ENCODE results near the gene UNC93B1. TPM values are rescaled to one million over a fixed set of nuclear protein-coding genes. Genes with fewer than 3 reads are reported as not detected.

Gene UNC93B1
- total and polyA plus RNA-seq, 2 of the 13 experiments (the other 11 are each of a cell fraction or from before 2014, with no cell fraction given), result 8.8 to 18.9 TPM

DNA sequence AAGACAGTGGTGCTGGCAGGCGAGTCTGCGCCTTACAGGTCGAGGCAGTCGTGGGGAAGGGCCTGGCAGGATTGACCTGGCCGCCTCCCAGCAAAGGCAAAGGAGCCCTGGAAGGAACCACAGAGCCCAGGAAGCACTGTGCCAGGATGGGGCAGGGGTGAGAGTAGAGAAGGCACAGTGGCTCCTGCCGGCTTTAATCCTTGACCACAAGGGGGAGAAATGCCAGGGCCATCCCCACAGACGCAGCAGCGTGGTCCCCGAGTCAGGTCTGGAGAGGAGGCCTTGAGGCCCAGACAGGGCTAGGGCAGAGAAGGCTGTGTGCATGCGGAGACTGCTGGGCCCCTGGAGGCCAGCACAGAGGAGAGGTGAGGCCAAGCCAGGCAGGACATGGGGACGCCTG lies 16.7 kb upstream of the UNC93B1 start (continued):
- TF ChIP-seq, protein P1, sequence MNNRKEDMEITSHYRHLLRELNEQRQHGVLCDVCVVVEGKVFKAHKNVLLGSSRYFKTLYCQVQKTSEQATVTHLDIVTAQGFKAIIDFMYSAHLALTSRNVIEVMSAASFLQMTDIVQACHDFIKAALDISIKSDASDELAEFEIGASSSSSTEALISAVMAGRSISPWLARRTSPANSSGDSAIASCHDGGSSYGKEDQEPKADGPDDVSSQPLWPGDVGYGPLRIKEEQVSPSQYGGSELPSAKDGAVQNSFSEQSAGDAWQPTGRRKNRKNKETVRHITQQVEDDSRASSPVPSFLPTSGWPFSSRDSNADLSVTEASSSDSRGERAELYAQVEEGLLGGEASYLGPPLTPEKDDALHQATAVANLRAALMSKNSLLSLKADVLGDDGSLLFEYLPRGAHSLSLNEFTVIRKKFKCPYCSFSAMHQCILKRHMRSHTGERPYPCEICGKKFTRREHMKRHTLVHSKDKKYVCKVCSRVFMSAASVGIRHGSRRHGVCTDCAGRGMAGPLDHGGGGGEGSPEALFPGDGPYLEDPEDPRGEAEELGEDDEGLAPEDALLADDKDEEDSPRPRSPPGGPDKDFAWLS (CRISPR knock-in tag; IDR thresholded peaks at IDR 0.05; ENCODE audit: borderline replicate concordance), result no peak
- no peak for TF ChIP-seq TOE1 (CRISPR knock-in tag; IDR thresholded peaks at IDR 0.05)
- TF ChIP-seq, protein P2, sequence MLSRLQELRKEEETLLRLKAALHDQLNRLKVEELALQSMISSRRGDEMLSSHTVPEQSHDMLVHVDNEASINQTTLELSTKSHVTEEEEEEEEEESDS (CRISPR knock-in tag; IDR thresholded peaks at IDR 0.05; ENCODE audit: borderline replicate concordance), result no peak
- TF ChIP-seq, protein P3, sequence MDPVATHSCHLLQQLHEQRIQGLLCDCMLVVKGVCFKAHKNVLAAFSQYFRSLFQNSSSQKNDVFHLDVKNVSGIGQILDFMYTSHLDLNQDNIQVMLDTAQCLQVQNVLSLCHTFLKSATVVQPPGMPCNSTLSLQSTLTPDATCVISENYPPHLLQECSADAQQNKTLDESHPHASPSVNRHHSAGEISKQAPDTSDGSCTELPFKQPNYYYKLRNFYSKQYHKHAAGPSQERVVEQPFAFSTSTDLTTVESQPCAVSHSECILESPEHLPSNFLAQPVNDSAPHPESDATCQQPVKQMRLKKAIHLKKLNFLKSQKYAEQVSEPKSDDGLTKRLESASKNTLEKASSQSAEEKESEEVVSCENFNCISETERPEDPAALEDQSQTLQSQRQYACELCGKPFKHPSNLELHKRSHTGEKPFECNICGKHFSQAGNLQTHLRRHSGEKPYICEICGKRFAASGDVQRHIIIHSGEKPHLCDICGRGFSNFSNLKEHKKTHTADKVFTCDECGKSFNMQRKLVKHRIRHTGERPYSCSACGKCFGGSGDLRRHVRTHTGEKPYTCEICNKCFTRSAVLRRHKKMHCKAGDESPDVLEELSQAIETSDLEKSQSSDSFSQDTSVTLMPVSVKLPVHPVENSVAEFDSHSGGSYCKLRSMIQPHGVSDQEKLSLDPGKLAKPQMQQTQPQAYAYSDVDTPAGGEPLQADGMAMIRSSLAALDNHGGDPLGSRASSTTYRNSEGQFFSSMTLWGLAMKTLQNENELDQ (CRISPR knock-in tag; IDR thresholded peaks at IDR 0.05; ENCODE audit: borderline replicate concordance), result no peak
- TF ChIP-seq, protein P4, sequence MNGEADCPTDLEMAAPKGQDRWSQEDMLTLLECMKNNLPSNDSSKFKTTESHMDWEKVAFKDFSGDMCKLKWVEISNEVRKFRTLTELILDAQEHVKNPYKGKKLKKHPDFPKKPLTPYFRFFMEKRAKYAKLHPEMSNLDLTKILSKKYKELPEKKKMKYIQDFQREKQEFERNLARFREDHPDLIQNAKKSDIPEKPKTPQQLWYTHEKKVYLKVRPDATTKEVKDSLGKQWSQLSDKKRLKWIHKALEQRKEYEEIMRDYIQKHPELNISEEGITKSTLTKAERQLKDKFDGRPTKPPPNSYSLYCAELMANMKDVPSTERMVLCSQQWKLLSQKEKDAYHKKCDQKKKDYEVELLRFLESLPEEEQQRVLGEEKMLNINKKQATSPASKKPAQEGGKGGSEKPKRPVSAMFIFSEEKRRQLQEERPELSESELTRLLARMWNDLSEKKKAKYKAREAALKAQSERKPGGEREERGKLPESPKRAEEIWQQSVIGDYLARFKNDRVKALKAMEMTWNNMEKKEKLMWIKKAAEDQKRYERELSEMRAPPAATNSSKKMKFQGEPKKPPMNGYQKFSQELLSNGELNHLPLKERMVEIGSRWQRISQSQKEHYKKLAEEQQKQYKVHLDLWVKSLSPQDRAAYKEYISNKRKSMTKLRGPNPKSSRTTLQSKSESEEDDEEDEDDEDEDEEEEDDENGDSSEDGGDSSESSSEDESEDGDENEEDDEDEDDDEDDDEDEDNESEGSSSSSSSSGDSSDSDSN (CRISPR knock-in tag; IDR thresholded peaks at IDR 0.05), result peak; percentile 73
- TF ChIP-seq SMC3 (IDR thresholded peaks at IDR 0.05; ENCODE audit: low read length), result peak; percentile 39
- TF ChIP-seq, protein P5, sequence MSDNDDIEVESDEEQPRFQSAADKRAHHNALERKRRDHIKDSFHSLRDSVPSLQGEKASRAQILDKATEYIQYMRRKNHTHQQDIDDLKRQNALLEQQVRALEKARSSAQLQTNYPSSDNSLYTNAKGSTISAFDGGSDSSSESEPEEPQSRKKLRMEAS (IDR thresholded peaks at IDR 0.05), result peak; percentile 66; the same call in 1 of the 2 replicates
- 0 out of 2 replicates have a peak, but pooled peaks have one; percentile 33 for TF ChIP-seq ZNF510 (CRISPR knock-in tag; IDR thresholded peaks at IDR 0.05; ENCODE audit: low read depth)
- TF ChIP-seq, protein P6, sequence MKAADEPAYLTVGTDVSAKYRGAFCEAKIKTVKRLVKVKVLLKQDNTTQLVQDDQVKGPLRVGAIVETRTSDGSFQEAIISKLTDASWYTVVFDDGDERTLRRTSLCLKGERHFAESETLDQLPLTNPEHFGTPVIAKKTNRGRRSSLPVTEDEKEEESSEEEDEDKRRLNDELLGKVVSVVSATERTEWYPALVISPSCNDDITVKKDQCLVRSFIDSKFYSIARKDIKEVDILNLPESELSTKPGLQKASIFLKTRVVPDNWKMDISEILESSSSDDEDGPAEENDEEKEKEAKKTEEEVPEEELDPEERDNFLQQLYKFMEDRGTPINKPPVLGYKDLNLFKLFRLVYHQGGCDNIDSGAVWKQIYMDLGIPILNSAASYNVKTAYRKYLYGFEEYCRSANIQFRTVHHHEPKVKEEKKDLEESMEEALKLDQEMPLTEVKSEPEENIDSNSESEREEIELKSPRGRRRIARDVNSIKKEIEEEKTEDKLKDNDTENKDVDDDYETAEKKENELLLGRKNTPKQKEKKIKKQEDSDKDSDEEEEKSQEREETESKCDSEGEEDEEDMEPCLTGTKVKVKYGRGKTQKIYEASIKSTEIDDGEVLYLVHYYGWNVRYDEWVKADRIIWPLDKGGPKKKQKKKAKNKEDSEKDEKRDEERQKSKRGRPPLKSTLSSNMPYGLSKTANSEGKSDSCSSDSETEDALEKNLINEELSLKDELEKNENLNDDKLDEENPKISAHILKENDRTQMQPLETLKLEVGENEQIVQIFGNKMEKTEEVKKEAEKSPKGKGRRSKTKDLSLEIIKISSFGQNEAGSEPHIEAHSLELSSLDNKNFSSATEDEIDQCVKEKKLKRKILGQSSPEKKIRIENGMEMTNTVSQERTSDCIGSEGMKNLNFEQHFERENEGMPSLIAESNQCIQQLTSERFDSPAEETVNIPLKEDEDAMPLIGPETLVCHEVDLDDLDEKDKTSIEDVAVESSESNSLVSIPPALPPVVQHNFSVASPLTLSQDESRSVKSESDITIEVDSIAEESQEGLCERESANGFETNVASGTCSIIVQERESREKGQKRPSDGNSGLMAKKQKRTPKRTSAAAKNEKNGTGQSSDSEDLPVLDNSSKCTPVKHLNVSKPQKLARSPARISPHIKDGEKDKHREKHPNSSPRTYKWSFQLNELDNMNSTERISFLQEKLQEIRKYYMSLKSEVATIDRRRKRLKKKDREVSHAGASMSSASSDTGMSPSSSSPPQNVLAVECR (CRISPR knock-in tag; IDR thresholded peaks at IDR 0.05; ENCODE audit: borderline replicate concordance), result peak; percentile 50; the same call in 1 of the 2 replicates
- no peak for TF ChIP-seq SIN3B (IDR thresholded peaks at IDR 0.05; ENCODE audit: low read length)
- TF ChIP-seq, protein P7, sequence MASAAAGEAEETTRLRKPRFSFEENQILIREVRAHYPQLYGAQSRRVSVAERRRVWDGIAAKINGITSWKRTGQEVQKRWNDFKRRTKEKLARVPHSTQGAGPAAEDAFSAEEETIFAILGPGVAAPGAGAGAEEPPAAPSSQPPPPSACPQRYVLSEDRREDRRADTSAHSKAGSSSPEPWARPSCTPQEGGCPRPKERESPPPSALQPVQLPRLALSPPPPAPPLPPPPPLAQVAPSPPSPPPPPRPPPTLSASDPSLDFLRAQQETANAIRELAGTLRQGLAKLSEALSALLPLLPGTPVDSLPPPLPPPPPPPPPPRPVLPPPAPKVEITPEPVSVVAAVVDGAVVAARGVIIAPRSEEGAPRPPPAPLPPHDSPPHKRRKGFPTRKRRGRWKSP (CRISPR knock-in tag; IDR thresholded peaks at IDR 0.05), result no peak
- TF ChIP-seq HNRNPL (IDR thresholded peaks at IDR 0.05; ENCODE audit: low read depth, low read length), result peak; percentile 93
- TF ChIP-seq AGO1 (IDR thresholded peaks at IDR 0.05; ENCODE audit: low read depth, low read length, poor library complexity, severe bottlenecking), result no peak
- no peak for TF ChIP-seq ZNF329 (CRISPR knock-in tag; IDR thresholded peaks at IDR 0.05; ENCODE audit: low read depth)
